Aorta (tissue), 5 donors: ENCODE results near the gene SLC4A2. TPM values are rescaled to one million over a fixed set of nuclear protein-coding genes. Genes with fewer than 3 reads are reported as not detected.

Experiments
- ATAC-seq: fragments of 200-7000 bp; cut with Tn5 transposase; one replicate; pipeline ENCODE4 v1.9.1; 2022; ENCODE audit warnings: moderate library complexity; ENCODE audit not compliant: low FRiP score
- DNase-seq, 2 donors: peaks; one replicate each; pipeline ENCODE4 v3.0.0-alpha.2; 2020
- H3K27ac ChIP-seq, 2 donors: one replicate each; pipeline ENCODE4 v1.5.1; 2013; ENCODE audit warnings: low read length in 2 of 2, mild to moderate bottlenecking in 2 of 2, moderate library complexity in 2 of 2, control low read depth in 1 of 2, inconsistent platforms in 1 of 2, low read depth in 1 of 2
- H3K27me3 ChIP-seq, 2 donors: one replicate each; pipeline ENCODE4 v1.6.1; 2013; ENCODE audit warnings: control low read depth in 1 of 2, low read length in 1 of 2, mild to moderate bottlenecking in 1 of 2, moderate library complexity in 1 of 2; ENCODE audit not compliant: insufficient read depth in 2 of 2, control insufficient read depth in 1 of 2
- H3K36me3 ChIP-seq, 2 donors: one replicate each; pipeline ENCODE4 v1.6.1; 2013; ENCODE audit warnings: control low read depth in 1 of 2, low read length in 1 of 2, mild to moderate bottlenecking in 1 of 2; ENCODE audit not compliant: insufficient read depth in 2 of 2, control insufficient read depth in 1 of 2
- H3K4me1 ChIP-seq, 2 donors: one replicate each; pipeline ENCODE4 v1.6.1; 2013; ENCODE audit warnings: low read length in 2 of 2, control low read depth in 1 of 2, mild to moderate bottlenecking in 1 of 2, moderate library complexity in 1 of 2; ENCODE audit not compliant: insufficient read depth in 2 of 2, control insufficient read depth in 1 of 2
- H3K4me3 ChIP-seq, 2 donors: one replicate each; pipeline ENCODE4 v1.5.1; 2013; ENCODE audit warnings: low read length in 2 of 2, control low read depth in 1 of 2, mild to moderate bottlenecking in 1 of 2
- H3K9me3 ChIP-seq: one replicate; pipeline ENCODE4 v1.6.1; 2013; ENCODE audit warnings: mild to moderate bottlenecking, low read length; ENCODE audit not compliant: control insufficient read depth
- WGBS, 2 donors: extraction: QIAGEN DNeasy Blood & Tissue Kit; methylation state at CpG; one replicate each; pipeline ENCODE4 v1.1.7; 2013; 5-methylcytosine and 5-hydroxymethylcytosine counted together
- intact Hi-C, 2 donors: fragments of 100-400 bp; cut with DNase I; formaldehyde crosslinking; loops; one replicate each; pipeline versions ENCODE4 v1.14.2 to v1.15.0; 2022
- polyA plus RNA-seq, 2 donors: library from polyadenylated mRNA; stranded (reverse); fragments of 200-250 nt; gene quantifications; one replicate each; pipeline ENCODE4 v1.2.3, GENCODE V29; 2013
- total RNA-seq, 2 donors: library from RNA; stranded (reverse); fragmentation: NEBNext Ultra II Directional; extraction: Animal tissue kit (Norgen Biotek cat#: 25700); gene quantifications; one replicate each; pipeline ENCODE4 v1.2.1, GENCODE V29; 2021
- donor health status: healthy with polysubstance abuse.
- donor health status: Bipolar disorder and iron deficiency.
- donor health status: DM: no; HTN: no; CAD: no.
- donor health status: DM: no; HTN: no; CAD: no.
- donor health status: DM: yes; HTN: yes; CAD: no.

The SLC4A2 gene
- total and polyA plus RNA-seq, 4 donors: 37.1 to 215 (median 123) TPM

- H3K9me3 ChIP-seq: no peaks in the 10 kb centered on the region
- ATAC-seq: no peak
- intact Hi-C loops: loop anchor here (5.0 kb wide), 2 partner anchors 50 to 180 kb away; no protein-coding TSS in a partner anchor
Observed at GRCh38 chr7:151122276-151122675, 62.9 kb downstream of the SLC4A2 start.

DNA sequence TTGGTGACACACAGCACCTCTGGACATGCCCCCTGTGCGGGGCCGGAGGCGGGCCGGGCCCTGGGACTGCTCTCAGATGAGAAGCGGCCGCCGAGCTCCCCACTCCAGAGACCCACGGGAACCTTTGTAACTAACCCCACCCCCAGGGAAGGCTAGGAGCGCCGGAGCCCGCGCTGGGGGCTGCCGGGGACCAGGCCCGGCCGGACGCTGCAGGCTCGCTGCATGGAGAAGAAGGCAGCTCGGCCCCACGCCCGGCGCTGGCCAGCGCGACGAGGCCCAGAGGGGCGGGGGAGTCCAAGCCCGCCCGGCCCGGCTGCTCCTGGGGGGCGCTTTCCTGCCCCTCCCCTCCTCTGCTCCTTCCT is 63.4 kb downstream of the SLC4A2 start:
- Histone ChIP-seq H3K36me3 (peaks cover 0 to 4% of the 10 kb centered on the region in 2 donors), H3K27ac (no peak overlapping the region), H3K4me3 (no peak overlapping the region), H3K27me3 (no peaks in the 10 kb centered on the region), H3K9me3 (no peaks in the 10 kb centered on the region), H3K4me1 (no peaks in the 10 kb centered on the region)
- ATAC-seq: no peak
- WGBS, 2 donors: 91% methylated on average over 25 to 29 of the region's 29 CpGs
- intact Hi-C loops: loop anchor here (5.0 kb wide), 2 partner anchors 50 to 180 kb away; no protein-coding TSS in a partner anchor
- no peak for DNase-seq

More at GRCh38 chr7:151122276-151122675, 62.9 kb downstream of the SLC4A2 start:
- WGBS, 2 donors: 86 to 89% methylated on average over 24 of the region's 24 CpGs
- Histone ChIP-seq H3K36me3 (peaks cover 0 to 4% of the 10 kb centered on the region in 2 donors), H3K4me1 (no peaks in the 10 kb centered on the region), H3K27me3 (no peaks in the 10 kb centered on the region), H3K27ac (no peak overlapping the region), H3K4me3 (no peak overlapping the region)
- DNase-seq: no peak

- no peaks in the 10 kb centered on the region for H3K4me1 ChIP-seq
- no peak overlapping the region for H3K4me3 ChIP-seq
- WGBS, 2 donors: 89 to 90% methylated on average over 49 to 50 of the region's 50 CpGs
- H3K27ac ChIP-seq: no peak overlapping the region
- ATAC-seq (no peak), DNase-seq (no peak)
- H3K9me3 ChIP-seq: no peaks in the 10 kb centered on the region
- intact Hi-C loops: loop anchor here (5.0 kb wide), 2 partner anchors 49 to 179 kb away; no protein-coding TSS in a partner anchor
- peaks cover 0 to 4% of the 10 kb centered on the region in 2 donors for H3K36me3 ChIP-seq
- H3K27me3 ChIP-seq: no peaks in the 10 kb centered on the region
Observed at GRCh38 chr7:151123158-151123821, 63.9 kb downstream of the SLC4A2 start.

- Histone ChIP-seq H3K36me3 (peaks cover 0 to 2% of the 10 kb centered on the region in 2 donors), H3K9me3 (no peaks in the 10 kb centered on the region), H3K27me3 (no peaks in the 10 kb centered on the region), H3K4me3 (no peak overlapping the region), H3K27ac (no peak overlapping the region), H3K4me1 (no peaks in the 10 kb centered on the region)
- intact Hi-C loops: loop anchor here (5.0 kb wide), 2 partner anchors 48 to 178 kb away; no protein-coding TSS in a partner anchor
- DNase-seq: peak; percentile 86 to 93
- 39 to 41% methylated on average over 24 of the region's 24 CpGs for WGBS, 2 donors
- peak; percentile 87 for ATAC-seq
Observed at GRCh38 chr7:151123822-151124464, 64.6 kb downstream of the SLC4A2 start.

DNA sequence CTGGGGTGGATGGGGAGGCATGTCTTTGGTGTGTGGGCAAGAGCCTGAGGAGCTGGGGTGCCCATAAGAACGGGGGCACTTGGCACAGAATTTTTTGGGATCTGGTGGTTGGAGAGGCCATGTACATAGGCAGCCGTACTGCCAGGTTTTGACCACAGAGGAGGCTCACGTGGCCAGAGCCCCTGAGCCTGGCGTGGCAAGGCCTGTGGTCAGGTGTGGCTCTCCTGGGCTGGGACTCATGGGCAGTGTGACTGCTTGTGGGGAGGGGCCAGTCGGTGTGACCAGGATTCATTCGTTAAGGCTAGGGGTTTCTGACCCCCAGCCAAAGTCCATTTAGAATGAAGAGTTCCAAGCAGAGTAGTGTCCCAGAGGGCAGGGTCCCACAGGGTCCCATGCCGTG is 65.1 kb downstream of the SLC4A2 start:
- Histone ChIP-seq H3K9me3 (no peaks in the 10 kb centered on the region), H3K36me3 (peaks cover 0 to 2% of the 10 kb centered on the region in 2 donors), H3K4me3 (no peak overlapping the region), H3K27me3 (no peaks in the 10 kb centered on the region), H3K4me1 (no peaks in the 10 kb centered on the region), H3K27ac (no peak overlapping the region)
- intact Hi-C loops: loop anchor here (5.0 kb wide), 2 partner anchors 48 to 178 kb away; no protein-coding TSS in a partner anchor
- ATAC-seq (no peak), DNase-seq (no peak)
- 85 to 86% methylated on average over 7 of the region's 7 CpGs for WGBS, 2 donors

- Histone ChIP-seq H3K4me1 (no peaks in the 10 kb centered on the region), H3K4me3 (no peak overlapping the region), H3K9me3 (no peaks in the 10 kb centered on the region), H3K27ac (no peak overlapping the region), H3K27me3 (no peaks in the 10 kb centered on the region), H3K36me3 (peaks cover 0 to 2% of the 10 kb centered on the region in 2 donors)
- DNase-seq: no peak
- 87 to 89% methylated on average over 14 of the region's 14 CpGs for WGBS, 2 donors
- ATAC-seq: no peak
- intact Hi-C loops: loop anchor here (1.0 to 5.0 kb wide), 3 partner anchors 47 to 177 kb away; no protein-coding TSS in a partner anchor
Observed at GRCh38 chr7:151124899-151125399, 65.6 kb downstream of the SLC4A2 start.

DNA sequence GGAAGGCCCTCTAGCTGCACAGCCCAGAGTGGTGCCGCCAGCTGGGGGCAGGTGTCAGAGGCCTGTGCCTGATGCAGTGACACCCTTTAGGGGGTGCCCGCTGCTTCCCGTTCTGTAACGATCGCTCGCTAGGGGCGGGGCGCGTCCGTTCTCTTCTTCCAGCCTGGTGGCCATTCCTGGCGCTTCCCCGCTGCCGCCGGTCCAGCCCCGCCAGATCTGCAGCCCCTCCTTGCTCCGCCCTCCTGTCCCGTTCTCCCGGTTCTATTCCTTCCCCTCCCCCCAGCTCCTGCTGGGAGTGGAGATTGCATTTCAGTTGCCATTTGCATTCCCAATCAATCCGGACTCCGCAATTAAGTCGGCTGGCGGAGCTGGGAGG is 66.1 kb downstream of the SLC4A2 start:
- DNase-seq (no peak), ATAC-seq (peak; percentile 6)
- H3K36me3 ChIP-seq: no peaks in the 10 kb centered on the region
- intact Hi-C loops: loop anchor here in 1 of 2 donors (1.0 kb wide), 1 partner anchor 47 kb away; no protein-coding TSS in a partner anchor
- H3K4me1 ChIP-seq: no peaks in the 10 kb centered on the region
- H3K9me3 ChIP-seq: no peaks in the 10 kb centered on the region
- WGBS, 2 donors: 3 to 5% methylated on average over 21 to 22 of the region's 22 CpGs
- no peaks in the 10 kb centered on the region for H3K27me3 ChIP-seq
- H3K4me3 ChIP-seq: peak overlapping the region; percentile 13 to 21
- no peak overlapping the region for H3K27ac ChIP-seq

DNA sequence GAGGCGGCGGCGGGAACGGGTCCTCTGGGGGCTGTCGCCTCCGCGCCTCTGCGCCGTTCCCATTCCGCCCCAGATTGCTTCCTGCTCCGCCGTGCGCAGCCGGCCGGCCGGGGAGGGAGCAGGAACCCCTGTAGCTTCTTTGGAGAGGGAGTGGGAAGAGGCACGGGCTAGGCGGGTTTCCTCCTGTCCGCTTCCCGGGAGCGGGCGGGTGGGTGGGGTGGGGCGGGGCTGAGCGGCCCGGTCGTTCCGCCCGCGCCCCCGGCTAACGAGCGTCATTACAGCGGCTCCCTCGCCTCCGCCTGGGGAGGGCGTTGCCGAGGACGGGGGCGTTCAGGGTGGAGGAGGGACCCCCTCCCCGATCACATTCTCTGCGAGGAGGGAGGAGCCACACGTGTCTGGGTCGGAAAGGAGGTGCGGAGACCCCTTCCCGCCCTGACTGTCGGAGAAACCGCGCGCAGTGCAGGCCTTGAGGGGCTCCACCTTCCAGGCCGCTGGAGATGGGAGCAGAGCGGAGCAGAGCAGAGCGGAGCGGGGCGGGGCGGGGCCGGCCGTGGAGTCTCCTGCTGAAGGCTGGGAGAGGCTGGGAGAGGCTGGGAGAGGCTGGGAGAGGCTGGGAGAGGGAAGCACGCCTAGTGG is 66.6 kb downstream of the SLC4A2 start:
- peak overlapping the region; percentile 13 to 21 for H3K4me3 ChIP-seq
- H3K27me3 ChIP-seq: no peaks in the 10 kb centered on the region
- intact Hi-C loops: loop anchor here (1.0 to 2.0 kb wide), 2 partner anchors 46 to 177 kb away; no protein-coding TSS in a partner anchor
- DNase-seq: no peak
- no peaks in the 10 kb centered on the region for H3K36me3 ChIP-seq
- H3K9me3 ChIP-seq: no peaks in the 10 kb centered on the region
- ATAC-seq: no peak
- no peaks in the 10 kb centered on the region for H3K4me1 ChIP-seq
- H3K27ac ChIP-seq: no peak overlapping the region
- 7 to 8% methylated on average over 36 to 58 of the region's 58 CpGs for WGBS, 2 donors
